Mesendoderm (in vitro differentiated cells): ENCODE data around the gene OR52E4.

Experiments used
- DNase-seq: peaks from one replicate; pipeline ENCODE4 v3.0.0; 2013
- H2AK5ac ChIP-seq: 2 replicates; pipeline ENCODE4 v1.6.1; 2013; ENCODE audit warnings: low read length, inconsistent platforms
- H2BK120ac ChIP-seq: 2 replicates; pipeline ENCODE4 v1.6.1; 2013; ENCODE audit warnings: low read depth, mild to moderate bottlenecking, low read length, moderate library complexity, mixed read lengths
- H2BK15ac ChIP-seq: replicated peaks from 2 replicates; pipeline ENCODE4 v1.6.1; 2013; ENCODE audit warnings: low read depth, mild to moderate bottlenecking, moderate library complexity
- H2BK5ac ChIP-seq: 2 replicates; pipeline ENCODE4 v1.6.1; 2013; ENCODE audit warnings: low read length, inconsistent platforms
- H3K18ac ChIP-seq: 2 replicates; pipeline ENCODE4 v1.6.1; 2013; ENCODE audit warnings: mild to moderate bottlenecking, low read length, mixed read lengths
- H3K23ac ChIP-seq: one replicate; pipeline ENCODE4 v1.6.1; 2013; ENCODE audit warnings: low read length
- H3K27ac ChIP-seq: 2 replicates; pipeline ENCODE4 v1.5.1; 2013; ENCODE audit warnings: low read depth, mild to moderate bottlenecking, inconsistent platforms, low read length, moderate library complexity
- H3K27me3 ChIP-seq: 2 replicates; pipeline ENCODE4 v1.6.1; 2013; ENCODE audit warnings: low read length, control low read depth, mild to moderate bottlenecking, inconsistent platforms; ENCODE audit not compliant: insufficient read depth, poor library complexity
- H3K36me3 ChIP-seq: 2 replicates; pipeline ENCODE4 v1.6.1; 2013; ENCODE audit warnings: low read length, inconsistent platforms; ENCODE audit not compliant: control insufficient read depth, insufficient read depth
- H3K4ac ChIP-seq: one replicate; pipeline ENCODE4 v1.6.1; 2013; ENCODE audit warnings: low read depth, mild to moderate bottlenecking, low read length, moderate library complexity
- H3K4me1 ChIP-seq: 2 replicates; pipeline ENCODE4 v1.6.1; 2013; ENCODE audit warnings: low read depth, low read length, inconsistent platforms; ENCODE audit not compliant: control insufficient read depth
- H3K4me2 ChIP-seq: 2 replicates; pipeline ENCODE4 v1.6.1; 2013; ENCODE audit warnings: low read length
- H3K4me3 ChIP-seq: 2 replicates; pipeline ENCODE4 v1.5.1; 2013; ENCODE audit warnings: mild to moderate bottlenecking, low read length
- H3K56ac ChIP-seq: one replicate; pipeline ENCODE4 v1.6.1; 2013; ENCODE audit warnings: low read length
- H3K79me1 ChIP-seq: 2 replicates; pipeline ENCODE4 v1.6.1; 2013; ENCODE audit warnings: low read length, inconsistent platforms
- H3K79me2 ChIP-seq: 2 replicates; pipeline ENCODE4 v1.6.1; 2013; ENCODE audit warnings: mild to moderate bottlenecking, low read length; ENCODE audit not compliant: control insufficient read depth, insufficient read depth
- H3K9ac ChIP-seq: 2 replicates; pipeline ENCODE4 v1.6.1; 2013; ENCODE audit warnings: low read length, inconsistent platforms
- H4K5ac ChIP-seq: one replicate; pipeline ENCODE4 v1.6.1; 2013; ENCODE audit warnings: low read length
- H4K8ac ChIP-seq: one replicate; pipeline ENCODE4 v1.6.1; 2013; ENCODE audit warnings: low read depth, mild to moderate bottlenecking, control low read depth, low read length, moderate library complexity
- WGBS: extraction: QIAGEN DNeasy Blood & Tissue Kit; methylation state at CpG from one replicate; pipeline ENCODE4 v1.1.7; 2013; ENCODE audit warnings: low lambda C conversion rate, missing lambda C conversion rate; ENCODE audit not compliant: insufficient coverage; ENCODE audit errors: extremely low coverage; 5-methylcytosine and 5-hydroxymethylcytosine counted together

Gene OR52E4

GRCh38 chr11:5847711-5848110, 32.7 kb upstream of the OR52E4 start:
- no peaks in the 10 kb centered on the region for H3K4me1 ChIP-seq
- H4K8ac ChIP-seq = no peak overlapping the region
- no peak overlapping the region for H2AK5ac ChIP-seq

GRCh38 chr11:5851002-5851401, 29.4 kb upstream of the OR52E4 start:
- H2BK15ac ChIP-seq = no peak overlapping the region
- H4K8ac ChIP-seq = no peak overlapping the region
- H3K4me1 ChIP-seq = no peaks in the 10 kb centered on the region
- no peak overlapping the region for H2BK120ac ChIP-seq
- no peak for DNase-seq
- no peaks in the 10 kb centered on the region for H3K27me3 ChIP-seq
- no peak overlapping the region for H3K27ac ChIP-seq
- no peak overlapping the region for H4K5ac ChIP-seq
- no peaks in the 10 kb centered on the region for H3K79me2 ChIP-seq
- no peaks in the 10 kb centered on the region for H3K79me1 ChIP-seq
- H3K4ac ChIP-seq = no peak overlapping the region
- H3K4me3 ChIP-seq = no peak overlapping the region
- H3K18ac ChIP-seq = no peak overlapping the region
- H3K56ac ChIP-seq = no peak overlapping the region
- no peak overlapping the region for H2AK5ac ChIP-seq
- H3K36me3 ChIP-seq = no peaks in the 10 kb centered on the region
- H3K9ac ChIP-seq = no peak overlapping the region
- WGBS = no CpG with 5 or more reads among the region's 1 CpG
- H2BK5ac ChIP-seq = no peak overlapping the region
- no peak overlapping the region for H3K4me2 ChIP-seq
- H3K23ac ChIP-seq = no peak overlapping the region

More at GRCh38 chr11:5847711-5848110, 32.7 kb upstream of the OR52E4 start:
- H2BK5ac ChIP-seq = no peak overlapping the region
- H3K23ac ChIP-seq = no peak overlapping the region
- H3K9ac ChIP-seq = no peak overlapping the region
- no peak overlapping the region for H2BK120ac ChIP-seq
- no peak overlapping the region for H3K27ac ChIP-seq
- no peak overlapping the region for H3K18ac ChIP-seq
- no peak overlapping the region for H3K4ac ChIP-seq
- H3K36me3 ChIP-seq = no peaks in the 10 kb centered on the region
- H2BK15ac ChIP-seq = no peak overlapping the region
- no peaks in the 10 kb centered on the region for H3K27me3 ChIP-seq
- H4K5ac ChIP-seq = no peak overlapping the region
- H3K79me2 ChIP-seq = no peaks in the 10 kb centered on the region
- DNase-seq = no peak
- H3K4me2 ChIP-seq = no peak overlapping the region
- H3K79me1 ChIP-seq = no peaks in the 10 kb centered on the region
- no peak overlapping the region for H3K56ac ChIP-seq
- no peak overlapping the region for H3K4me3 ChIP-seq

- Histone ChIP-seq H3K23ac (no peak within 1 kb of the TSS), H4K8ac (no peak within 1 kb of the TSS), H2BK5ac (no peak within 1 kb of the TSS), H3K79me1 (no peaks in the 10 kb centered on the region), H3K36me3 (no peaks in the 10 kb centered on the region), H3K9ac (no peak within 1 kb of the TSS), H3K4me2 (no peak within 1 kb of the TSS), H3K27me3 (no peaks in the 10 kb centered on the region), H2AK5ac (no peak within 1 kb of the TSS), H3K4me1 (no peaks in the 10 kb centered on the region), H3K27ac (no peak within 1 kb of the TSS), H3K4me3 (no peak within 1 kb of the TSS), H4K5ac (no peak within 1 kb of the TSS), H3K4ac (no peak within 1 kb of the TSS), H3K18ac (no peak within 1 kb of the TSS), H2BK120ac (no peak within 1 kb of the TSS), H2BK15ac (no peak within 1 kb of the TSS), H3K56ac (no peak within 1 kb of the TSS), H3K79me2 (no peaks in the 10 kb centered on the region)
- DNase-seq = no peak
- no CpG with 5 or more reads among the region's 3 CpGs for WGBS
Measured at GRCh38 chr11:5857590-5857989, 22.8 kb upstream of the OR52E4 start, which contains the start of gene OR52E8. TSS of gene OR52E8 (minus strand) at chr11:5857690. CDS start at chr11:5857690, 0 bp downstream.

GRCh38 chr11:5865826-5866225, 14.6 kb upstream of the OR52E4 start:
- WGBS = no CpG with 5 or more reads among the region's 2 CpGs
- H3K4me3 ChIP-seq = no peak overlapping the region
- no peak overlapping the region for H3K27ac ChIP-seq
- H3K9ac ChIP-seq = no peak overlapping the region
- no peak overlapping the region for H3K4me2 ChIP-seq
- no peaks in the 10 kb centered on the region for H3K79me2 ChIP-seq
- no peak overlapping the region for H3K23ac ChIP-seq
- no peak overlapping the region for H2BK5ac ChIP-seq
- no peaks in the 10 kb centered on the region for H3K4me1 ChIP-seq
- H3K79me1 ChIP-seq = no peaks in the 10 kb centered on the region
- no peaks in the 10 kb centered on the region for H3K36me3 ChIP-seq
- no peaks in the 10 kb centered on the region for H3K27me3 ChIP-seq
- no peak overlapping the region for H4K5ac ChIP-seq
- H3K18ac ChIP-seq = no peak overlapping the region
- no peak overlapping the region for H4K8ac ChIP-seq
- no peak for DNase-seq
- no peak overlapping the region for H3K56ac ChIP-seq
- no peak overlapping the region for H3K4ac ChIP-seq
- H2BK120ac ChIP-seq = no peak overlapping the region
- H2AK5ac ChIP-seq = no peak overlapping the region
- no peak overlapping the region for H2BK15ac ChIP-seq

DNA sequence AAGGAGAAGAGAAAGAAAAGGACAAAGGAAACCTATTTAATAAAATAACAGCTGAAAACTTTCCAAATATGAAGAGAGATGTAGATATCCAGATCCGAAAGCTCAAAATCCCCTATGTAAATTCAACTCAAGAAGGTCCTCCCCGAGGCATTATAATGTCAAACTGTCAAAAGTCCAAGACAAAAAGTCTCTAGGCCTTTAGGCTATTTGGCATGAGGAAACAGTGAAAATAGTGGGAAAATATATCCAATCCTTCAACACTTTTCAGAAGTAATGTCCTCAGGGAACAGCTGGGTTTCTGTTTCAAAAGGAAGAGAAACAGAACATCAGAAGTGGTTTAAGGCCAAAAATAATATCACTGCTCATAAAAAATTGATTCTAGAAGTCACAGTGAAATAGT, 1.9 kb upstream of the OR52E4 start:
- Histone ChIP-seq H3K56ac (no peak overlapping the region), H3K4me3 (no peak overlapping the region), H3K27me3 (no peaks in the 10 kb centered on the region), H3K27ac (no peak overlapping the region), H3K4me2 (no peak overlapping the region), H3K18ac (no peak overlapping the region), H4K5ac (no peak overlapping the region), H3K23ac (no peak overlapping the region), H3K79me2 (no peaks in the 10 kb centered on the region), H3K4me1 (no peaks in the 10 kb centered on the region), H2BK15ac (no peak overlapping the region), H2BK120ac (no peak overlapping the region), H3K79me1 (no peaks in the 10 kb centered on the region), H2AK5ac (no peak overlapping the region), H2BK5ac (no peak overlapping the region), H4K8ac (no peak overlapping the region), H3K4ac (no peak overlapping the region), H3K9ac (no peak overlapping the region), H3K36me3 (no peaks in the 10 kb centered on the region)
- no CpG with 5 or more reads among the region's 2 CpGs for WGBS
- no peak for DNase-seq

DNA sequence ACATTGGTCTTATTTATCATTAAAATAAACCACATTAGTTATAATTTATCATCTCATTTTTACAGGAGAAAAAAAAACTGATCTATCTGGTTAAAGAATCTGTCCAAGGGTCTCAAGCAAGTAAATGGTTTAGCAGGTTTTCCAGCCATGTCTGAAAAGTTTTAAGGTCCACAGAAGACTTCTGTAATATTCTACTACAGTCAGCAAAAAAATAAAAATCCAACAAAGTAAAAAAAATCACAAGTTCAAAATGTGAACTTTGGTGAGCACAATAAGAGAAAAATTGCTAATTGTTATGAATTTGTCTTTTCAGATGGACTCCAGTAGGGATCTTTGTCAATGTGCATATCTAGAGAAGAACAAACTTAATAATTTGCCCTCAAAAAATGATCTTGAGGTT, 1.3 kb downstream of the OR52E4 start:
- Histone ChIP-seq H3K79me1 (no peaks in the 10 kb centered on the region), H4K5ac (no peak overlapping the region), H3K36me3 (no peaks in the 10 kb centered on the region), H3K4ac (no peak overlapping the region), H3K18ac (no peak overlapping the region), H2BK5ac (no peak overlapping the region), H3K27ac (no peak overlapping the region), H3K4me2 (no peak overlapping the region), H4K8ac (no peak overlapping the region), H3K56ac (no peak overlapping the region), H3K27me3 (no peaks in the 10 kb centered on the region), H2AK5ac (no peak overlapping the region), H2BK15ac (no peak overlapping the region), H3K23ac (no peak overlapping the region), H3K79me2 (no peaks in the 10 kb centered on the region), H2BK120ac (no peak overlapping the region), H3K9ac (no peak overlapping the region), H3K4me3 (no peak overlapping the region), H3K4me1 (no peaks in the 10 kb centered on the region)
- no peak for DNase-seq
